Testis (tissue), 2 donors: ENCODE data around the gene FAM241B.

Experiments used
- CTCF ChIP-seq, 3 experiments: fragments of 450-650 bp in 2 of 3; fragments of 200-600 bp in 1 of 3; sonication (generic) in 1 of 3; IDR thresholded peaks; one replicate each; pipeline ENCODE4 v1.5.1; 2016 to 2019; ENCODE audit warnings: antibody characterized with exemption in 3 of 3, mild to moderate bottlenecking in 2 of 3, moderate library complexity in 1 of 3
- POLR2A ChIP-seq: fragments of 450-650 bp; IDR thresholded peaks from one replicate; pipeline ENCODE4 v1.6.1; 2017; ENCODE audit warnings: antibody characterized with exemption, mild to moderate bottlenecking, moderate library complexity

GRCh38 chr10:69600761-69601330 lies 29.2 kb upstream of the FAM241B start:
- TF ChIP-seq CTCF (IDR thresholded peaks at IDR 0.05) (no peak), POLR2A (no peak)
